ENCODE data around the gene SLC6A9.

- no peak for TF ChIP-seq POLR2A (IDR thresholded peaks at IDR 0.05)
- TF ChIP-seq POLR2AphosphoS5 (IDR thresholded peaks at IDR 0.05): no peak
These were observed 40.7 kb downstream of the SLC6A9 start for GRCh38 chr1:43990271-43991199.

Measured in spleen (tissue), 3 donors.